ENCODE results near the gene PNCK. TPM values are rescaled to one million over a fixed set of nuclear protein-coding genes. Genes with fewer than 3 reads are reported as not detected.

PNCK gene
- total and polyA plus RNA-seq, 2 of the 13 experiments (the other 11 are each of a cell fraction or from before 2014, with no cell fraction given) = 33.1 TPM; not detected in 1

DNA sequence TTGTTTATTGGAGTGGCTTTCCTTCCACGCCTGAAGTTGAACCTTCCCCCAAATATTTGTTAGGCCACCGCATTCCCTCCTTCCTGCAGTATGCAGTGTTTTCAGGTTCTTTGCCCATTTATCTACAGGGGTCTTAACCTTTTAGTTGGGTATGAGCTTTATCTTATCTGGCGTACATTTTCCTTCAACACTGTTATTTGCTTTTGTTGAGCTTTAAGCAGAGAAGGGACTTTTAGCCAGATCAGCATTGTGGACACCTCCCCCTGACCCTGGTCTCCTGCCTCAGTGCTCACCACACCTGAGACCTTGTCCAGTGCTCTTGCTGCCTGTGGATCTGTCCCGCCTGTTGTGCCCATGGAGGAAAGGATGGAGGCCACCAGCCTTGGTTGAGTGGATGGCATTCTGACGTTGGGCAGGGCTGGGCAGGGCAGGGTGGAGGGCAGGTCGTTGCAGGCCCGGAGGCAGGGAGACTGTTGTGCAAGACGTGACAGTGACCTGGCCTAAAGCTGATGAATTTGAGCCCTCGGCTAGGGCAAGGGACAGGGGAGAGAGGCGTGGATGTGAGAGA is 27.6 kb downstream of the PNCK start (continued):
- TF ChIP-seq POGZ (CRISPR knock-in tag; IDR thresholded peaks at IDR 0.05) = no peak

GRCh38 chrX:153645151-153645550 is 28.5 kb downstream of the PNCK start:
- H3K4me2 ChIP-seq (ENCODE audit: low read depth, low read length) = peak overlapping the region; percentile 84
- no peak for TF ChIP-seq ZFP41 (CRISPR knock-in tag; IDR thresholded peaks at IDR 0.05; ENCODE audit: borderline replicate concordance)
- no peak for TF ChIP-seq NFIB (CRISPR knock-in tag; IDR thresholded peaks at IDR 0.05; ENCODE audit: borderline replicate concordance)
- TF ChIP-seq JUNB (CRISPR knock-in tag; IDR thresholded peaks at IDR 0.05; ENCODE audit: borderline replicate concordance) = no peak
- no peak for TF ChIP-seq ARID4A (CRISPR knock-in tag; IDR thresholded peaks at IDR 0.05; ENCODE audit: borderline replicate concordance)
- no peak for TF ChIP-seq THAP11 (CRISPR knock-in tag; IDR thresholded peaks at IDR 0.05)
- TF ChIP-seq IKZF1 (IDR thresholded peaks at IDR 0.05) = no peak
- TF ChIP-seq HOXA3 (CRISPR knock-in tag; IDR thresholded peaks at IDR 0.05) = no peak
- peak; percentile 40; the same call in 1 of the 2 replicates for TF ChIP-seq ZNF263 (CRISPR knock-in tag; IDR thresholded peaks at IDR 0.05)
- TF ChIP-seq ZNF687 (CRISPR knock-in tag; IDR thresholded peaks at IDR 0.05) = peak; percentile 40; the same call in 1 of the 2 replicates
- TF ChIP-seq ZNF44 (CRISPR knock-in tag; IDR thresholded peaks at IDR 0.05) = no peak
- 0 out of 2 replicates have a peak, but pooled peaks have one; percentile 2 for TF ChIP-seq AKAP8 (CRISPR knock-in tag; IDR thresholded peaks at IDR 0.05)
- TF ChIP-seq POLR2G (IDR thresholded peaks at IDR 0.05; ENCODE audit: low read depth, low read length) = no peak
- no peak for TF ChIP-seq NAIF1 (CRISPR knock-in tag; IDR thresholded peaks at IDR 0.05; ENCODE audit: borderline replicate concordance)
- no peak for DNase-seq (ENCODE audit: low spot score)

More at GRCh38 chrX:153645151-153645550, 28.5 kb downstream of the PNCK start:
- ATAC-seq (no peak), FAIRE-seq (peak; percentile 4)
- CTCF ChIA-PET (ENCODE audit: low intra/inter-chr PET ratio, low total read pairs) = interaction anchor here (3.0 kb wide), 1 partner anchor 35 kb away, joined by 10 read pairs; no protein-coding TSS in a partner anchor
- Histone ChIP-seq H3K9me3 (ENCODE audit: low read length) (no peaks in the 10 kb centered on the region), H3K27me3 (ENCODE audit: control insufficient read depth in 1 of 2, insufficient read depth in 2 of 2, low read length in 2 of 2) (no peaks in the 10 kb centered on the region; a peak in 1 of 5 replicates), H2AFZ (ENCODE audit: low read length) (no peak overlapping the region), H3K4me1 (ENCODE audit: insufficient read depth, low read length) (peaks cover 54% of the 10 kb centered on the region), H4K20me1 (ENCODE audit: insufficient read depth, low read length) (peaks cover 8% of the 10 kb centered on the region; the same call in 1 of the 2 replicates), H3K27ac (ENCODE audit: extremely low read length, insufficient read depth, low read length) (peak overlapping the region; percentile 81), H3K79me2 (ENCODE audit: insufficient read depth, low read length) (peaks cover 52% of the 10 kb centered on the region), H3K36me3 (replicated peaks in 1 of 2; ENCODE audit: control insufficient read depth in 1 of 2, insufficient read depth in 2 of 2, low read length in 2 of 2) (peaks cover 0 to 3% of the 10 kb centered on the region in 2 experiments; a peak in 1 of 5 replicates), H3K9ac (ENCODE audit: insufficient read depth, low read depth, low read length) (peak overlapping the region; percentile 65), H3K4me3 (replicated peaks in 1 of 3; ENCODE audit: insufficient read depth in 1 of 3, low read depth in 2 of 3, low read length in 3 of 3) (peak overlapping the region; percentile 23 to 73 (median 61); a peak in 5 of 6 replicates)
- in situ Hi-C loops (cut with HindIII; ENCODE audit: extremely low pct_ligation_motif_present, low pct_unique_long_range_greater_than_20kb) (loop anchor here (5.0 kb wide), 1 partner anchor 33 kb away; no protein-coding TSS in a partner anchor), intact Hi-C loops (cut with micrococcal nuclease; ENCODE audit: unreplicated experiment) (loop anchor here (2.0 kb wide), 1 partner anchor 22 kb away; no protein-coding TSS in a partner anchor)
- 25% methylated on average over 2 of the region's 6 CpGs for WGBS (ENCODE audit: low lambda C conversion rate)
- POLR2A ChIA-PET = interaction anchor here (2.2 to 15.1 kb wide), 5 partner anchors 9 to 82 kb away, joined by 6 to 596 read pairs (median 70); no protein-coding TSS in a partner anchor
- BruUV-seq (replicated peaks) = no TSS peak

All from HepG2 (cell line).